Measurements from ENCODE around the gene NAA15.
"Not testable (repeated sequence)": the region's sequence is repeated elsewhere in the genome, so short reads cannot be mapped to it uniquely, and the experiment has no call there.

The NAA15 gene

GRCh38 chr4:139361301-139361700, 60.0 kb downstream of the NAA15 start:
- DNase-seq (ENCODE audit: low read depth), result no peak

GRCh38 chr4:139367421-139368090, 66.3 kb downstream of the NAA15 start:
- no peak for DNase-seq (ENCODE audit: low read depth)

- no peak for DNase-seq (ENCODE audit: low read depth)
These were observed 67.7 kb downstream of the NAA15 start for GRCh38 chr4:139368998-139369397.

- no peak for DNase-seq (ENCODE audit: low read depth)
These were observed 72.9 kb downstream of the NAA15 start for GRCh38 chr4:139374251-139374650.

GRCh38 chr4:139386421-139386820, 85.1 kb downstream of the NAA15 start:
- no peak for DNase-seq (ENCODE audit: low read depth)

- DNase-seq (ENCODE audit: low read depth), result no peak
These were observed 87.8 kb downstream of the NAA15 start for GRCh38 chr4:139389102-139389501.

GRCh38 chr4:139389991-139390390, 88.7 kb downstream of the NAA15 start:
- DNase-seq (ENCODE audit: low read depth), result no peak

GRCh38 chr4:139391731-139392130, 90.4 kb downstream of the NAA15 start:
- no peak for DNase-seq (ENCODE audit: low read depth)

- no peak for DNase-seq (ENCODE audit: low read depth)
These were observed 91.5 kb downstream of the NAA15 start for GRCh38 chr4:139392797-139393196.

GRCh38 chr4:139401368-139401767, 100.1 kb downstream of the NAA15 start:
- no peak for DNase-seq (ENCODE audit: low read depth)

GRCh38 chr4:139402436-139402835, 101.1 kb downstream of the NAA15 start:
- DNase-seq (ENCODE audit: low read depth), result no peak

GRCh38 chr4:139403462-139403861, 102.2 kb downstream of the NAA15 start:
- DNase-seq (ENCODE audit: low read depth), result no peak

GRCh38 chr4:139410312-139410711, 109.0 kb downstream of the NAA15 start:
- no peak for DNase-seq (ENCODE audit: low read depth)

- DNase-seq (ENCODE audit: low read depth), result not testable (repeated sequence)
These were observed 113.4 kb downstream of the NAA15 start for GRCh38 chr4:139414671-139415210.

- no peak for DNase-seq (ENCODE audit: low read depth)
These were observed 114.9 kb downstream of the NAA15 start for GRCh38 chr4:139416073-139416673.

- no peak for DNase-seq (ENCODE audit: low read depth)
These were observed 118.1 kb downstream of the NAA15 start for GRCh38 chr4:139419388-139419914.

- no peak for DNase-seq (ENCODE audit: low read depth)
These were observed 119.3 kb downstream of the NAA15 start for GRCh38 chr4:139420652-139421051.

- no peak for DNase-seq (ENCODE audit: low read depth)
These were observed 134.8 kb downstream of the NAA15 start for GRCh38 chr4:139436122-139436521.

- DNase-seq (ENCODE audit: low read depth), result no peak
These were observed 136.8 kb downstream of the NAA15 start for GRCh38 chr4:139438141-139438540.

GRCh38 chr4:139441029-139441428, 139.7 kb downstream of the NAA15 start:
- no peak for DNase-seq (ENCODE audit: low read depth)

- DNase-seq (ENCODE audit: low read depth), result no peak
These were observed 142.4 kb downstream of the NAA15 start for GRCh38 chr4:139443661-139444060.

- DNase-seq (ENCODE audit: low read depth), result not testable (repeated sequence)
These were observed 143.6 kb downstream of the NAA15 start for GRCh38 chr4:139444881-139445280.

- not testable (repeated sequence) for DNase-seq (ENCODE audit: low read depth)
These were observed 145.8 kb downstream of the NAA15 start for GRCh38 chr4:139447078-139447477.

Data from activated T-cell treated with anti-CD3 and anti-CD28 coated beads for 1 hour (primary cell).